ENCODE data around the gene GLTP. TPM values are rescaled to one million over a fixed set of nuclear protein-coding genes. Genes with fewer than 3 reads are reported as not detected.

Gene GLTP
- total RNA-seq, 2 donors from 2014 or later = 29.0 to 43.2 TPM

DNA sequence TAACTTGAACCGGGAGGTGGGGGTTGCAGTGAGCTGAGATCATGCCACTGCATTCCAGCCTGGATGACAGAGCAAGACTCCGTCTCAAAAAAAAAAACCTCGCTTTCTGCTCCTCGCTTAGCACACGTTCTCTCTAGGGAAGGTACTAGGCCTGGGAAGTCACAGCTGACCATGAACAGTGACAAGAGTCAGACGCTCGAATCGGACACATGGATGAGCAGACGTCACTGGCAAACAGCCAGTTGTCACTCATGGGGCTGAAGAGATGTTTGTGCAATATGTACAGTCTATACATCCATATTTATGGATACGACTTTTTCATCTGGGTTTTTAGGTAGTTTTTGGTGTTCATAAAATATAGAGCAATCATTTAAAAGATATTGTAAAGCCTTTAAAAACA, 39.1 kb upstream of the GLTP start:
- Histone ChIP-seq H3K4me1 (no peaks in the 10 kb centered on the region), H3K9me3 (no peaks in the 10 kb centered on the region), H3K27ac (no peak overlapping the region), H3K4me3 (no peak overlapping the region), H3K27me3 (no peaks in the 10 kb centered on the region), H3K36me3 (peaks cover 52% of the 10 kb centered on the region)
- DNase-seq (ENCODE audit: low spot score) = no peak
- TF ChIP-seq CTCF (IDR thresholded peaks at IDR 0.05) = no peak

- Histone ChIP-seq H3K27me3 (no peaks in the 10 kb centered on the region), H3K4me3 (no peak overlapping the region), H3K27ac (no peak overlapping the region), H3K36me3 (peaks cover 78% of the 10 kb centered on the region), H3K9me3 (no peaks in the 10 kb centered on the region), H3K4me1 (no peaks in the 10 kb centered on the region)
- no peak for TF ChIP-seq CTCF (IDR thresholded peaks at IDR 0.05)
- no peak for DNase-seq (ENCODE audit: low spot score)
Measured at GRCh38 chr12:109916045-109916444, 35.7 kb upstream of the GLTP start.

GRCh38 chr12:109915171-109916040, 35.1 kb upstream of the GLTP start:
- no peak overlapping the region for H3K4me3 ChIP-seq
- H3K36me3 ChIP-seq = peaks cover 84% of the 10 kb centered on the region
- DNase-seq (ENCODE audit: low spot score) = no peak
- H3K27ac ChIP-seq = no peak overlapping the region
- H3K27me3 ChIP-seq = no peaks in the 10 kb centered on the region
- H3K4me1 ChIP-seq = no peaks in the 10 kb centered on the region
- no peaks in the 10 kb centered on the region for H3K9me3 ChIP-seq
- no peak for TF ChIP-seq CTCF (IDR thresholded peaks at IDR 0.05)

DNA sequence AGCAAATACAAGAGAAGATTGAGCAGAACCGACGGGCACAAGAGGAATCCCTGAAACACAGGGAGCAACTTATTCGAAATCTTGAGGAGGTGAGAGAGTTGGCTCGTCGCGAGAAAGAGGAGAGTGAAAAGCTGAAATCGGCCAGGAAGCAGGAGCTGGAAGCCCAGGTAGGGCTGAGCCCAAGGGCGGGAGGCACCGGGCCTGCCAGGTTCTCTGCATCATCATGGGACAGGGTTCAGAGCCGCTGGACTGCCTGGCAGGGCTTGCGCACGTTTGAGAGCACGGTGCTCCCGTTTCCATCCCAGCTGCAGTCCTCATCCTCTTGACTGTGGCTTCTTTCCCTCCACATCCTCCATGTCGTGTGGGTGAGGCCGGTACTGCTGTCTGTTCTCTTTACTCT, 34.1 kb upstream of the GLTP start:
- Histone ChIP-seq H3K36me3 (peaks cover 88% of the 10 kb centered on the region), H3K4me1 (no peaks in the 10 kb centered on the region), H3K4me3 (no peak overlapping the region), H3K27me3 (no peaks in the 10 kb centered on the region), H3K27ac (no peak overlapping the region), H3K9me3 (no peaks in the 10 kb centered on the region)
- no peak for DNase-seq (ENCODE audit: low spot score)
- no peak for TF ChIP-seq CTCF (IDR thresholded peaks at IDR 0.05)

DNA sequence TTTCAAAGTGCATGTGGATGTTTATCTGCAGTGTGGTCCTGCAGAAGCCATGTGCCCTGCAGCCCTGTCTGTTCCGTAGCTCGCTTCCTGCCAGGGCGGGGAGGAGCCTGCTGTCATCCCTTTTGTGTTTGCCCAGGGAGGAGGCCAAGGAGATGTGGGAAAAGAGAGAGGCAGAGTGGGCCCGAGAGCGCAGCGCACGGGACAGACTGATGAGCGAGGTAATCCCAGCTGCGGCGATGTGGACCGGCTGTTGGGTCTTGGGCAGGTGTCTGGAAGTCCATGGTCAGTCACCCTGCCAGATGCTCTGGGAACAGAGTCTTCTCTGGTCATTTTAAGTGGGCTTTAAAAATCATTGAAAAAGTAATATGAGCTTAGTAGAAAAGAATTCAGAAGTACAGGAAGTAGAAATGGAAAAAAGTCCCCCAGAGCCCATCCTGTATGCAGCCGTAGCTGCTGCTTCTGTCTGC, 32.5 kb upstream of the GLTP start:
- no peak for TF ChIP-seq CTCF (IDR thresholded peaks at IDR 0.05)
- Histone ChIP-seq H3K27ac (no peak overlapping the region), H3K36me3 (peaks cover 83% of the 10 kb centered on the region), H3K4me1 (no peaks in the 10 kb centered on the region), H3K27me3 (no peaks in the 10 kb centered on the region), H3K4me3 (no peak overlapping the region), H3K9me3 (no peaks in the 10 kb centered on the region)
- no peak for DNase-seq (ENCODE audit: low spot score)

Data from right atrium auricular region (tissue), 2 donors.